A549 (cell line): ENCODE measurements around the gene ARL6IP6. TPM values are rescaled to one million over a fixed set of nuclear protein-coding genes. Genes with fewer than 3 reads are reported as not detected.
A peak's percentile ranks its signal among the peaks of the same experiment; 100 is the strongest.

Experiments used
- ATAC-seq, 2 experiments: fragments of 200-7000 bp in 1 of 2; fragments of >200 bp in 1 of 2; cut with Nextera tagmentation in 1 of 2; cut with Tn5 transposase in 1 of 2; 3 replicates each; pipeline versions ENCODE4 v1.8.0 to v1.9.1; 2018 to 2020; ENCODE audit warnings: mild to moderate bottlenecking in 1 of 2, moderate library complexity in 1 of 2
- CTCF ChIA-PET: fragments of 300-600 bp; sonication (Branson Sonifier 250); formaldehyde crosslinking; extraction: SDS; loops from one replicate; lab custom pipeline; 2021; ENCODE audit warnings: antibody characterized with exemption, inconsistent platforms; lab: Yijun Ruan, JAX
- POLR2A ChIA-PET: fragments of 350-600 bp; formaldehyde crosslinking; extraction: SDS; loops from one replicate; lab custom pipeline; 2021; ENCODE audit warnings: antibody characterized with exemption, inconsistent platforms; lab: Yijun Ruan, JAX
- DNase-seq, 2 experiments: peaks; one replicate each; pipeline versions ENCODE4 v3.0.0 to v3.0.0-alpha.2; 2011 to 2016; ENCODE audit warnings: low read depth in 1 of 2, low spot score in 1 of 2
- FAIRE-seq: peaks from 2 replicates; lab custom pipeline; 2011; peaks lifted over from hg19 to GRCh38; lab: Jason Lieb, UNC
- H3K27ac ChIP-seq, 2 experiments: fragments of >200 bp; sonication (Bioruptor Twin); formaldehyde crosslinking; 3 replicates each; pipeline ENCODE4 v1.5.1; 2016 to 2017
- H3K4me1 ChIP-seq: fragments of >200 bp; sonication (Bioruptor Twin); formaldehyde crosslinking; 3 replicates; pipeline ENCODE4 v1.6.1; 2016
- H3K4me2 ChIP-seq: fragments of >200 bp; sonication (Bioruptor Twin); formaldehyde crosslinking; 3 replicates; pipeline ENCODE4 v1.6.1; 2016
- H3K4me3 ChIP-seq: fragments of >200 bp; sonication (Bioruptor Twin); formaldehyde crosslinking; 3 replicates; pipeline ENCODE4 v1.5.1; 2016
- H3K9me3 ChIP-seq: fragments of >200 bp; sonication (Bioruptor Twin); formaldehyde crosslinking; 3 replicates; pipeline ENCODE4 v1.6.1; 2016
- BHLHE40 ChIP-seq: IDR thresholded peaks from 2 replicates; pipeline ENCODE4 v1.6.1; 2012; ENCODE audit warnings: low read depth, low read length, inconsistent platforms
- CHD4 ChIP-seq: fragments of 200-600 bp; sonication (generic); IDR thresholded peaks from 2 replicates; pipeline ENCODE4 v1.6.1; 2016; ENCODE audit warnings: antibody characterized with exemption, mild to moderate bottlenecking, borderline replicate concordance
- ESRRA ChIP-seq: fragments of 150-350 bp; IDR thresholded peaks from 2 replicates; pipeline ENCODE4 v1.6.1; 2014; ENCODE audit warnings: mild to moderate bottlenecking, low read length, borderline replicate concordance
- FOSB ChIP-seq: fragments of 250-450 bp; sonication (Bioruptor Pico); IDR thresholded peaks from 2 replicates; pipeline ENCODE4 v1.5.0; 2020; ENCODE audit warnings: mild to moderate bottlenecking, moderate library complexity
- FOSL2 ChIP-seq, 2 experiments: fragments of 450-650 bp in 1 of 2; fragments of >200 bp in 1 of 2; sonication (Bioruptor Twin) in 1 of 2; formaldehyde crosslinking; IDR thresholded peaks; 2 replicates each; pipeline versions ENCODE4 v1.5.0 to v1.6.1; 2016 to 2020; ENCODE audit warnings: mild to moderate bottlenecking in 1 of 2, moderate library complexity in 1 of 2
- GATA3 ChIP-seq: IDR thresholded peaks from 2 replicates; pipeline ENCODE4 v1.6.1; 2012; ENCODE audit warnings: borderline replicate concordance
- HDAC2 ChIP-seq: fragments of 200-600 bp; sonication (generic); IDR thresholded peaks from 2 replicates; pipeline ENCODE4 v1.6.1; 2016
- HEYL ChIP-seq: fragments of 250-450 bp; sonication (Bioruptor Pico); IDR thresholded peaks from 2 replicates; pipeline ENCODE4 v1.8.0; 2021; ENCODE audit warnings: mild to moderate bottlenecking, moderate library complexity
- KDM5A ChIP-seq: fragments of 200-600 bp; sonication (generic); IDR thresholded peaks from 2 replicates; pipeline ENCODE4 v1.6.1; 2016; ENCODE audit warnings: antibody characterized with exemption, mild to moderate bottlenecking
- MAFK ChIP-seq: fragments of 450-650 bp; IDR thresholded peaks from 2 replicates; pipeline ENCODE4 v1.6.1; 2014; ENCODE audit not compliant: partially characterized antibody
- MAZ ChIP-seq: fragments of 150-350 bp; IDR thresholded peaks from 2 replicates; pipeline ENCODE4 v1.6.1; 2014; ENCODE audit warnings: antibody characterized with exemption, low read depth, low read length, borderline replicate concordance
- MYC ChIP-seq: IDR thresholded peaks from 2 replicates; pipeline ENCODE4 v1.6.1; 2012; ENCODE audit warnings: mild to moderate bottlenecking, inconsistent platforms, low read length, improper control_type of control experiment, borderline replicate concordance
- NFE2L2 ChIP-seq: fragments of 150-350 bp; conservative IDR thresholded peaks from 2 replicates; pipeline ENCODE4 v1.6.1; 2014; ENCODE audit warnings: low read length
- POLR2AphosphoS2 ChIP-seq: conservative IDR thresholded peaks from 2 replicates; pipeline ENCODE4 v1.6.1; 2012; ENCODE audit warnings: low read length, improper control_type of control experiment, inconsistent platforms
- RNF2 ChIP-seq: fragments of 200-600 bp; sonication (generic); IDR thresholded peaks from 2 replicates; pipeline ENCODE4 v1.6.1; 2016; ENCODE audit warnings: low read depth, mild to moderate bottlenecking, antibody characterized with exemption, moderate library complexity, borderline replicate concordance
- TP53 ChIP-seq: fragments of 250-450 bp; sonication (Bioruptor Pico); IDR thresholded peaks from 2 replicates; pipeline ENCODE4 v1.5.0; 2021; ENCODE audit warnings: mild to moderate bottlenecking, moderate library complexity
- ZNF302 ChIP-seq: fragments of 250-450 bp; sonication (Bioruptor Pico); IDR thresholded peaks from 2 replicates; pipeline ENCODE4 v1.9.0; 2021; ENCODE audit warnings: inconsistent platforms, mild to moderate bottlenecking, moderate library complexity
- WGBS: methylation state at CpG from one replicate; pipeline ENCODE4 v1.1.6; 2017; ENCODE audit errors: missing lambda C conversion rate; 5-methylcytosine and 5-hydroxymethylcytosine counted together
- polyA plus RNA-seq, 4 experiments: library from polyadenylated mRNA; depleted of rRNA in 3 of 4; stranded (reverse); fragments of >200 nt; fragmentation: RNase III in 1 of 4; extraction: RNeasy Plus Mini Kit Qiagen cat#74134 plus additional on column Dnase treatment in 1 of 4; gene quantifications; 2 replicates in 3 of 4; 3 replicates in 1 of 4; pipeline ENCODE4 v1.2.3, GENCODE V29; 2011 to 2017
- TF ChIP-seq, protein P1 (sequence below): fragments of >200 bp; sonication (Bioruptor Twin); formaldehyde crosslinking; IDR thresholded peaks from 3 replicates; pipeline ENCODE4 v1.5.1; 2016
- TF ChIP-seq, protein P2 (sequence below): fragments of 250-450 bp; sonication (Bioruptor Pico); IDR thresholded peaks from 2 replicates; pipeline ENCODE4 v1.5.0; 2020; ENCODE audit warnings: low read depth, mild to moderate bottlenecking, moderate library complexity
- TF ChIP-seq, protein P3 (sequence below): fragments of 200-600 bp; sonication (generic); IDR thresholded peaks from 2 replicates; pipeline ENCODE4 v1.6.1; 2016; ENCODE audit warnings: antibody characterized with exemption, mild to moderate bottlenecking, moderate library complexity
- TF ChIP-seq, protein P4 (sequence below): IDR thresholded peaks from 2 replicates; pipeline ENCODE4 v1.6.1; 2012
- TF ChIP-seq, protein P5 (sequence below): IDR thresholded peaks from 2 replicates; pipeline ENCODE4 v1.6.1; 2012; ENCODE audit warnings: low read depth, borderline replicate concordance

Gene ARL6IP6
- polyA plus RNA-seq, 2 of the 4 experiments (the other 2 are of a cell fraction): 28.1 to 72.7 TPM

DNA sequence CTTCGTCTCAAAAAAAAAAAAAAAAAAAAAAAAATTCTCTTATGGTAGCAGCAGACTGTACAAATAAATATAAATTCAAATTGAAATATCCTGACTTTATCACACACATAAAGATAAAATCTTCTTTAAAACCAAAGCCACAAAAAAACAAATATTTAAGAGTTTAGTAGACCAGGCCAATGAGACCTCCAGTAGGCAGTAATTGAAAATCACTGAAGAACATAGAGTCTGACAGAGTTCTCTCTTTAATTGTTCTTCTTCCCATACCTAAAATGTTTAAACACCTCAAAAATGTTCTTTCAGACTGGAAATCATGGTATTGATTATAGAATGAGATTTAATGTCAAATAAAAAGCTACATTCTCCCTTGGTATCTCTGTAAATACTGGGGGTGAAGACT, 21.9 kb upstream of the ARL6IP6 start:
- H3K9me3 ChIP-seq: no peaks in the 10 kb centered on the region
- no peak overlapping the region for H3K4me3 ChIP-seq
- no peak for ATAC-seq
- DNase-seq: no peak
- no peak overlapping the region for H3K4me2 ChIP-seq
- peaks cover 22% of the 10 kb centered on the region; the same call in 2 of the 3 replicates for H3K4me1 ChIP-seq
- 80% methylated on average over 1 of the region's 1 CpG for WGBS
- no peak overlapping the region for H3K27ac ChIP-seq
- ChIA-PET POLR2A (interaction anchor here (0.6 kb wide), 1 partner anchor 18 kb away, joined by 3 read pairs; no protein-coding TSS in a partner anchor), CTCF (interaction anchor here (1.0 kb wide), 1 partner anchor 20 kb away, joined by 3 read pairs; no protein-coding TSS in a partner anchor)
- no peak for TF ChIP-seq BHLHE40
- no peak for TF ChIP-seq KDM5A
- TF ChIP-seq ESRRA: no peak
- TF ChIP-seq, protein P1, sequence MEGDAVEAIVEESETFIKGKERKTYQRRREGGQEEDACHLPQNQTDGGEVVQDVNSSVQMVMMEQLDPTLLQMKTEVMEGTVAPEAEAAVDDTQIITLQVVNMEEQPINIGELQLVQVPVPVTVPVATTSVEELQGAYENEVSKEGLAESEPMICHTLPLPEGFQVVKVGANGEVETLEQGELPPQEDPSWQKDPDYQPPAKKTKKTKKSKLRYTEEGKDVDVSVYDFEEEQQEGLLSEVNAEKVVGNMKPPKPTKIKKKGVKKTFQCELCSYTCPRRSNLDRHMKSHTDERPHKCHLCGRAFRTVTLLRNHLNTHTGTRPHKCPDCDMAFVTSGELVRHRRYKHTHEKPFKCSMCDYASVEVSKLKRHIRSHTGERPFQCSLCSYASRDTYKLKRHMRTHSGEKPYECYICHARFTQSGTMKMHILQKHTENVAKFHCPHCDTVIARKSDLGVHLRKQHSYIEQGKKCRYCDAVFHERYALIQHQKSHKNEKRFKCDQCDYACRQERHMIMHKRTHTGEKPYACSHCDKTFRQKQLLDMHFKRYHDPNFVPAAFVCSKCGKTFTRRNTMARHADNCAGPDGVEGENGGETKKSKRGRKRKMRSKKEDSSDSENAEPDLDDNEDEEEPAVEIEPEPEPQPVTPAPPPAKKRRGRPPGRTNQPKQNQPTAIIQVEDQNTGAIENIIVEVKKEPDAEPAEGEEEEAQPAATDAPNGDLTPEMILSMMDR: no peak
- no peak for TF ChIP-seq FOSL2 (IDR thresholded peaks at IDR 0.05)
- no peak for TF ChIP-seq FOSL2 (CRISPR knock-in tag; IDR thresholded peaks at IDR 0.05)
- TF ChIP-seq, protein P2, sequence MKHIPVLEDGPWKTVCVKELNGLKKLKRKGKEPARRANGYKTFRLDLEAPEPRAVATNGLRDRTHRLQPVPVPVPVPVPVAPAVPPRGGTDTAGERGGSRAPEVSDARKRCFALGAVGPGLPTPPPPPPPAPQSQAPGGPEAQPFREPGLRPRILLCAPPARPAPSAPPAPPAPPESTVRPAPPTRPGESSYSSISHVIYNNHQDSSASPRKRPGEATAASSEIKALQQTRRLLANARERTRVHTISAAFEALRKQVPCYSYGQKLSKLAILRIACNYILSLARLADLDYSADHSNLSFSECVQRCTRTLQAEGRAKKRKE (CRISPR knock-in tag): no peak
- TF ChIP-seq NFE2L2: no peak
- TF ChIP-seq HDAC2: no peak
- no peak for TF ChIP-seq TP53 (CRISPR knock-in tag)
- TF ChIP-seq MYC: no peak
- no peak for TF ChIP-seq RNF2
- TF ChIP-seq HEYL: no peak
- no peak for TF ChIP-seq MAFK
- TF ChIP-seq, protein P3, sequence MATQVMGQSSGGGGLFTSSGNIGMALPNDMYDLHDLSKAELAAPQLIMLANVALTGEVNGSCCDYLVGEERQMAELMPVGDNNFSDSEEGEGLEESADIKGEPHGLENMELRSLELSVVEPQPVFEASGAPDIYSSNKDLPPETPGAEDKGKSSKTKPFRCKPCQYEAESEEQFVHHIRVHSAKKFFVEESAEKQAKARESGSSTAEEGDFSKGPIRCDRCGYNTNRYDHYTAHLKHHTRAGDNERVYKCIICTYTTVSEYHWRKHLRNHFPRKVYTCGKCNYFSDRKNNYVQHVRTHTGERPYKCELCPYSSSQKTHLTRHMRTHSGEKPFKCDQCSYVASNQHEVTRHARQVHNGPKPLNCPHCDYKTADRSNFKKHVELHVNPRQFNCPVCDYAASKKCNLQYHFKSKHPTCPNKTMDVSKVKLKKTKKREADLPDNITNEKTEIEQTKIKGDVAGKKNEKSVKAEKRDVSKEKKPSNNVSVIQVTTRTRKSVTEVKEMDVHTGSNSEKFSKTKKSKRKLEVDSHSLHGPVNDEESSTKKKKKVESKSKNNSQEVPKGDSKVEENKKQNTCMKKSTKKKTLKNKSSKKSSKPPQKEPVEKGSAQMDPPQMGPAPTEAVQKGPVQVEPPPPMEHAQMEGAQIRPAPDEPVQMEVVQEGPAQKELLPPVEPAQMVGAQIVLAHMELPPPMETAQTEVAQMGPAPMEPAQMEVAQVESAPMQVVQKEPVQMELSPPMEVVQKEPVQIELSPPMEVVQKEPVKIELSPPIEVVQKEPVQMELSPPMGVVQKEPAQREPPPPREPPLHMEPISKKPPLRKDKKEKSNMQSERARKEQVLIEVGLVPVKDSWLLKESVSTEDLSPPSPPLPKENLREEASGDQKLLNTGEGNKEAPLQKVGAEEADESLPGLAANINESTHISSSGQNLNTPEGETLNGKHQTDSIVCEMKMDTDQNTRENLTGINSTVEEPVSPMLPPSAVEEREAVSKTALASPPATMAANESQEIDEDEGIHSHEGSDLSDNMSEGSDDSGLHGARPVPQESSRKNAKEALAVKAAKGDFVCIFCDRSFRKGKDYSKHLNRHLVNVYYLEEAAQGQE: no peak
- no peak for TF ChIP-seq GATA3
- TF ChIP-seq FOSB (CRISPR knock-in tag): no peak
- no peak for TF ChIP-seq POLR2AphosphoS2
- no peak for TF ChIP-seq ZNF302
- FAIRE-seq: no peak

DNA sequence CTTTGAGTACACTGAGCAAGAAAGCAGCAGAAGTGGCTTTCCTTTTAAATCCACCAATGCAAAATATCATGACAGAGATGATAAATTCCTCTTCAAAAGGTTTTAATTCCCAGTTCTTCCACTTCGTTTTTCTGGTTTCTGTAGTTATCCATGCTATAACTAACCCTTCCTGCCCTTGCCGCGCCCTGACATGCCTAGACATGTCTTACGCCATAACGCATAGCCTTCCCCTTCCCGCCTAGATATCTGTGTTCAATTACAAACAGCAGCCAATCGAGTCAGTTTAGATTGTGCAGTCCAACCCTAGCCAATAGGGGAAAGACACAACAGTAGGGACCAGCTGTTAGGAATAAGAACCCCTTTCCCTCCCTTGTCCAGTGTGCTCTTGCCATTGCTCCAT, 17.2 kb upstream of the ARL6IP6 start:
- ATAC-seq (peak in 1 of 2 experiments; percentile 37; a peak in 3 of 6 replicates), DNase-seq (no peak), FAIRE-seq (no peak)
- peaks cover 10% of the 10 kb centered on the region; the same call in 1 of the 3 replicates for H3K4me1 ChIP-seq
- TF ChIP-seq, protein P2 (CRISPR knock-in tag): no peak
- TF ChIP-seq CHD4 (no peak), MAZ (no peak), RNF2 (no peak), HDAC2 (no peak), ZNF302 (no peak)
- TF ChIP-seq, protein P4, sequence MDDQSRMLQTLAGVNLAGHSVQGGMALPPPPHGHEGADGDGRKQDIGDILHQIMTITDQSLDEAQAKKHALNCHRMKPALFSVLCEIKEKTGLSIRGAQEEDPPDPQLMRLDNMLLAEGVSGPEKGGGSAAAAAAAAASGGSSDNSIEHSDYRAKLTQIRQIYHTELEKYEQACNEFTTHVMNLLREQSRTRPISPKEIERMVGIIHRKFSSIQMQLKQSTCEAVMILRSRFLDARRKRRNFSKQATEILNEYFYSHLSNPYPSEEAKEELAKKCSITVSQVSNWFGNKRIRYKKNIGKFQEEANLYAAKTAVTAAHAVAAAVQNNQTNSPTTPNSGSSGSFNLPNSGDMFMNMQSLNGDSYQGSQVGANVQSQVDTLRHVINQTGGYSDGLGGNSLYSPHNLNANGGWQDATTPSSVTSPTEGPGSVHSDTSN: no peak
- TF ChIP-seq, protein P5, sequence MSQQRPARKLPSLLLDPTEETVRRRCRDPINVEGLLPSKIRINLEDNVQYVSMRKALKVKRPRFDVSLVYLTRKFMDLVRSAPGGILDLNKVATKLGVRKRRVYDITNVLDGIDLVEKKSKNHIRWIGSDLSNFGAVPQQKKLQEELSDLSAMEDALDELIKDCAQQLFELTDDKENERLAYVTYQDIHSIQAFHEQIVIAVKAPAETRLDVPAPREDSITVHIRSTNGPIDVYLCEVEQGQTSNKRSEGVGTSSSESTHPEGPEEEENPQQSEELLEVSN: no peak
- peak overlapping the region; percentile 23 to 59; a peak in 4 of 6 replicates for H3K27ac ChIP-seq
- H3K4me3 ChIP-seq: no peak overlapping the region
- H3K4me2 ChIP-seq: no peak overlapping the region
- no peaks in the 10 kb centered on the region for H3K9me3 ChIP-seq
- WGBS: 98% methylated on average over 7 of the region's 7 CpGs
- ChIA-PET CTCF (no interaction called here), POLR2A (interaction anchor here (1.5 kb wide), 1 partner anchor 16 kb away, joined by 8 read pairs; the partner anchor contains the start of gene PRPF40A)
